WTC11 (cell line): Measurements from ENCODE around the gene ING5. TPM values are rescaled to one million over a fixed set of nuclear protein-coding genes. Genes with fewer than 3 reads are reported as not detected.

Experiments used
- CBFB ChIP-seq: sonication (generic); formaldehyde crosslinking; IDR thresholded peaks from 2 replicates; pipeline ENCODE4 v1.8.1; 2022; ENCODE audit warnings: mild to moderate bottlenecking, low read depth, missing genetic modification reagents
- CTCF ChIP-seq: fragments of 200-600 bp; IDR thresholded peaks from 2 replicates; pipeline ENCODE4 v1.8.0; 2022; ENCODE audit warnings: antibody characterized with exemption
- ETV6 ChIP-seq: sonication (generic); formaldehyde crosslinking; IDR thresholded peaks from 2 replicates; pipeline ENCODE4 v1.8.1; 2022; ENCODE audit warnings: mild to moderate bottlenecking, missing genetic modification reagents
- FOXJ3 ChIP-seq: sonication (generic); formaldehyde crosslinking; IDR thresholded peaks from 2 replicates; pipeline ENCODE4 v1.9.0; 2021; ENCODE audit warnings: missing genetic modification reagents, mild to moderate bottlenecking, borderline replicate concordance
- FOXK1 ChIP-seq: sonication (generic); formaldehyde crosslinking; IDR thresholded peaks from 2 replicates; pipeline ENCODE4 v1.8.0; 2022; ENCODE audit warnings: mild to moderate bottlenecking, moderate library complexity, missing genetic modification reagents
- IRF2 ChIP-seq: sonication (generic); formaldehyde crosslinking; IDR thresholded peaks from 2 replicates; pipeline ENCODE4 v1.8.0; 2022; ENCODE audit warnings: low read depth, missing genetic modification reagents, borderline replicate concordance
- JUN ChIP-seq: sonication (generic); formaldehyde crosslinking; IDR thresholded peaks from 2 replicates; pipeline ENCODE4 v1.8.0; 2023; ENCODE audit warnings: mild to moderate bottlenecking, missing genetic modification reagents
- MYBL2 ChIP-seq: sonication (generic); formaldehyde crosslinking; IDR thresholded peaks from 2 replicates; pipeline ENCODE4 v1.8.1; 2023; ENCODE audit warnings: mild to moderate bottlenecking, moderate library complexity, missing genetic modification reagents
- SMAD3 ChIP-seq: sonication (generic); formaldehyde crosslinking; IDR thresholded peaks from 2 replicates; pipeline ENCODE4 v1.8.0; 2022; ENCODE audit warnings: missing genetic modification reagents, mild to moderate bottlenecking, borderline replicate concordance
- SMAD4 ChIP-seq: sonication (generic); formaldehyde crosslinking; IDR thresholded peaks from 2 replicates; pipeline ENCODE4 v1.8.0; 2022; ENCODE audit warnings: mild to moderate bottlenecking, missing genetic modification reagents
- TEAD4 ChIP-seq: sonication (generic); formaldehyde crosslinking; IDR thresholded peaks from 2 replicates; pipeline ENCODE4 v1.8.0; 2022; ENCODE audit warnings: mild to moderate bottlenecking, missing genetic modification reagents
- ZBTB21 ChIP-seq: sonication (generic); formaldehyde crosslinking; IDR thresholded peaks from 2 replicates; pipeline ENCODE4 v1.8.1; 2023; ENCODE audit warnings: mild to moderate bottlenecking, missing genetic modification reagents, borderline replicate concordance
- ZNF121 ChIP-seq: sonication (generic); formaldehyde crosslinking; IDR thresholded peaks from 2 replicates; pipeline ENCODE4 v1.8.0; 2023; ENCODE audit warnings: missing genetic modification reagents
- ZNF416 ChIP-seq: fragments of 250-450 bp; sonication (Bioruptor Pico); IDR thresholded peaks from 2 replicates; pipeline ENCODE4 v1.9.0; 2021; ENCODE audit warnings: mild to moderate bottlenecking, inconsistent platforms
- ZSCAN18 ChIP-seq: fragments of 250-450 bp; sonication (Bioruptor Pico); IDR thresholded peaks from 2 replicates; pipeline ENCODE4 v2.1.2; 2022; ENCODE audit warnings: mild to moderate bottlenecking, moderate library complexity
- total RNA-seq: library from RNA; stranded (reverse); gene quantifications from 3 replicates; pipeline ENCODE4 v1.2.3, GENCODE V29; 2021
- TF ChIP-seq, protein P1 (sequence below): sonication (generic); formaldehyde crosslinking; IDR thresholded peaks from 2 replicates; pipeline ENCODE4 v1.8.0; 2022; ENCODE audit warnings: mild to moderate bottlenecking, missing genetic modification reagents
- TF ChIP-seq, protein P2 (sequence below): sonication (generic); formaldehyde crosslinking; IDR thresholded peaks from 2 replicates; pipeline ENCODE4 v1.8.1; 2023; ENCODE audit warnings: mild to moderate bottlenecking, missing genetic modification reagents, moderate library complexity
- TF ChIP-seq, protein P3 (sequence below): sonication (generic); formaldehyde crosslinking; IDR thresholded peaks from 2 replicates; pipeline ENCODE4 v1.8.1; 2023; ENCODE audit warnings: mild to moderate bottlenecking, missing genetic modification reagents
- TF ChIP-seq, protein P4 (sequence below): sonication (generic); formaldehyde crosslinking; IDR thresholded peaks from 2 replicates; pipeline ENCODE4 v1.8.1; 2022; ENCODE audit warnings: low read depth, mild to moderate bottlenecking, moderate library complexity, missing genetic modification reagents, borderline replicate concordance
- TF ChIP-seq, protein P5 (sequence below): sonication (generic); formaldehyde crosslinking; IDR thresholded peaks from 2 replicates; pipeline ENCODE4 v1.8.1; 2023; ENCODE audit warnings: mild to moderate bottlenecking, missing genetic modification reagents, borderline replicate concordance
- TF ChIP-seq, protein P6 (sequence below): sonication (generic); formaldehyde crosslinking; IDR thresholded peaks from 2 replicates; pipeline ENCODE4 v1.8.1; 2022; ENCODE audit warnings: mild to moderate bottlenecking, missing genetic modification reagents, moderate library complexity, borderline replicate concordance
- TF ChIP-seq, protein P7 (sequence below): fragments of 250-450 bp; sonication (Bioruptor Pico); IDR thresholded peaks from 2 replicates; pipeline ENCODE4 v1.9.0; 2021; ENCODE audit warnings: moderate library complexity, mild to moderate bottlenecking, inconsistent platforms, borderline replicate concordance

Gene ING5
- total RNA-seq, 1 experiment from 2014 or later: 43.1 TPM

DNA sequence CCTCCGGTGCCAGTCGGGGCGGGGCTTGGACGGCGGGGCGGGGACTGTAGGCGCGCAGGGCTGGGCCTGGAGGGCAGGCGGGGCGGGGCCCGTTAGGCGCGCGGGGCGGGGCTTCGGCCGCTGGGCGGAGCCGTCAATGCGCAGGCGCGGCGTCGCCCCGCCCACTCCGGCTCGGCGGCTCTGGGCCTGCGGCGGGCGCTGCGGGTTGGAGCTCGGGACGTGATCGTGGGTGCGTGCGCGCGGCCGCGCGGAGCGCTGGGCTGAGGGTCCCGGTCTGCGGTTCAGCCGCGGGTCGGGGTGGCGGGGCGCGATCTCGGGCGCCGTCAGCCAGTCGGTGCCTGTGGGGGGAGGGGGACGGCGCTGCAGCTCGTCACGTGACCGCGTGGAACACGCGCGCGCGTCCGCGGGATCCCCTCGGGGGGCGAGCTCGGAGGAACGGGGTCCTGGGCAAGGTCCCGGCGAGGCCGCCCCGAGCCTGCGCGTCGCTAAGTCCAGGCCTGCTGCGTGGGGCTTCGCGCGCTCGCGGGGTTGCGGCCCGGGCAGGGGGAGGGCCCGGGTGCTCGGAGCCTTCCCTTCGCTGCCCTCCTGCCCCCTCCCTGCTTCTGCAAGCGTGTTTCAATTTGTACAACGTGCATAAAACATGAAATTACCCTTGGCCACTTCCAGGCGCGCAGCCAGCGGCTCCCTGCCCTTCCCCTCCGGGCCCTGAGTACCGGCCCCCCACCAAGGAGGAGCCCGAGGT is 32.8 kb downstream of the ING5 start, which contains the start of gene D2HGDH (continued):
- TF ChIP-seq ETV6: no peak
- TF ChIP-seq, protein P1, sequence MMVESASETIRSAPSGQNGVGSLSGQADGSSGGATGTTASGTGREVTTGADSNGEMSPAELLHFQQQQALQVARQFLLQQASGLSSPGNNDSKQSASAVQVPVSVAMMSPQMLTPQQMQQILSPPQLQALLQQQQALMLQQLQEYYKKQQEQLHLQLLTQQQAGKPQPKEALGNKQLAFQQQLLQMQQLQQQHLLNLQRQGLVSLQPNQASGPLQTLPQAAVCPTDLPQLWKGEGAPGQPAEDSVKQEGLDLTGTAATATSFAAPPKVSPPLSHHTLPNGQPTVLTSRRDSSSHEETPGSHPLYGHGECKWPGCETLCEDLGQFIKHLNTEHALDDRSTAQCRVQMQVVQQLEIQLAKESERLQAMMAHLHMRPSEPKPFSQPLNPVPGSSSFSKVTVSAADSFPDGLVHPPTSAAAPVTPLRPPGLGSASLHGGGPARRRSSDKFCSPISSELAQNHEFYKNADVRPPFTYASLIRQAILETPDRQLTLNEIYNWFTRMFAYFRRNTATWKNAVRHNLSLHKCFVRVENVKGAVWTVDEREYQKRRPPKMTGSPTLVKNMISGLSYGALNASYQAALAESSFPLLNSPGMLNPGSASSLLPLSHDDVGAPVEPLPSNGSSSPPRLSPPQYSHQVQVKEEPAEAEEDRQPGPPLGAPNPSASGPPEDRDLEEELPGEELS (CRISPR knock-in tag): 0 out of 2 replicates have a peak, but pooled peaks have one; percentile 59
- TF ChIP-seq, protein P2, sequence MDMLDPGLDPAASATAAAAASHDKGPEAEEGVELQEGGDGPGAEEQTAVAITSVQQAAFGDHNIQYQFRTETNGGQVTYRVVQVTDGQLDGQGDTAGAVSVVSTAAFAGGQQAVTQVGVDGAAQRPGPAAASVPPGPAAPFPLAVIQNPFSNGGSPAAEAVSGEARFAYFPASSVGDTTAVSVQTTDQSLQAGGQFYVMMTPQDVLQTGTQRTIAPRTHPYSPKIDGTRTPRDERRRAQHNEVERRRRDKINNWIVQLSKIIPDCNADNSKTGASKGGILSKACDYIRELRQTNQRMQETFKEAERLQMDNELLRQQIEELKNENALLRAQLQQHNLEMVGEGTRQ (CRISPR knock-in tag): peak; percentile 96
- TF ChIP-seq CTCF: no peak
- 0 out of 2 replicates have a peak, but pooled peaks have one; percentile 10 for TF ChIP-seq ZNF121 (CRISPR knock-in tag)
- TF ChIP-seq ZBTB21: 0 out of 2 replicates have a peak, but pooled peaks have one; percentile 50
- TF ChIP-seq SMAD3 (CRISPR knock-in tag): no peak
- no peak for TF ChIP-seq FOXJ3 (CRISPR knock-in tag)
- no peak for TF ChIP-seq TEAD4 (CRISPR knock-in tag)
- no peak for TF ChIP-seq JUN
- TF ChIP-seq, protein P3, sequence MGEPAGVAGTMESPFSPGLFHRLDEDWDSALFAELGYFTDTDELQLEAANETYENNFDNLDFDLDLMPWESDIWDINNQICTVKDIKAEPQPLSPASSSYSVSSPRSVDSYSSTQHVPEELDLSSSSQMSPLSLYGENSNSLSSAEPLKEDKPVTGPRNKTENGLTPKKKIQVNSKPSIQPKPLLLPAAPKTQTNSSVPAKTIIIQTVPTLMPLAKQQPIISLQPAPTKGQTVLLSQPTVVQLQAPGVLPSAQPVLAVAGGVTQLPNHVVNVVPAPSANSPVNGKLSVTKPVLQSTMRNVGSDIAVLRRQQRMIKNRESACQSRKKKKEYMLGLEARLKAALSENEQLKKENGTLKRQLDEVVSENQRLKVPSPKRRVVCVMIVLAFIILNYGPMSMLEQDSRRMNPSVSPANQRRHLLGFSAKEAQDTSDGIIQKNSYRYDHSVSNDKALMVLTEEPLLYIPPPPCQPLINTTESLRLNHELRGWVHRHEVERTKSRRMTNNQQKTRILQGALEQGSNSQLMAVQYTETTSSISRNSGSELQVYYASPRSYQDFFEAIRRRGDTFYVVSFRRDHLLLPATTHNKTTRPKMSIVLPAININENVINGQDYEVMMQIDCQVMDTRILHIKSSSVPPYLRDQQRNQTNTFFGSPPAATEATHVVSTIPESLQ (CRISPR knock-in tag): no peak
- no peak; the same call in 1 of the 2 replicates for TF ChIP-seq SMAD4 (CRISPR knock-in tag)
- peak; percentile 38; the same call in 1 of the 2 replicates for TF ChIP-seq MYBL2
- TF ChIP-seq CBFB (CRISPR knock-in tag): peak; percentile 74; the same call in 1 of the 2 replicates
- TF ChIP-seq ZNF416 (CRISPR knock-in tag): no peak
- TF ChIP-seq, protein P4, sequence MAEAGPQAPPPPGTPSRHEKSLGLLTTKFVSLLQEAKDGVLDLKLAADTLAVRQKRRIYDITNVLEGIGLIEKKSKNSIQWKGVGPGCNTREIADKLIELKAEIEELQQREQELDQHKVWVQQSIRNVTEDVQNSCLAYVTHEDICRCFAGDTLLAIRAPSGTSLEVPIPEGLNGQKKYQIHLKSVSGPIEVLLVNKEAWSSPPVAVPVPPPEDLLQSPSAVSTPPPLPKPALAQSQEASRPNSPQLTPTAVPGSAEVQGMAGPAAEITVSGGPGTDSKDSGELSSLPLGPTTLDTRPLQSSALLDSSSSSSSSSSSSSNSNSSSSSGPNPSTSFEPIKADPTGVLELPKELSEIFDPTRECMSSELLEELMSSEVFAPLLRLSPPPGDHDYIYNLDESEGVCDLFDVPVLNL (CRISPR knock-in tag): no peak
- TF ChIP-seq, protein P5, sequence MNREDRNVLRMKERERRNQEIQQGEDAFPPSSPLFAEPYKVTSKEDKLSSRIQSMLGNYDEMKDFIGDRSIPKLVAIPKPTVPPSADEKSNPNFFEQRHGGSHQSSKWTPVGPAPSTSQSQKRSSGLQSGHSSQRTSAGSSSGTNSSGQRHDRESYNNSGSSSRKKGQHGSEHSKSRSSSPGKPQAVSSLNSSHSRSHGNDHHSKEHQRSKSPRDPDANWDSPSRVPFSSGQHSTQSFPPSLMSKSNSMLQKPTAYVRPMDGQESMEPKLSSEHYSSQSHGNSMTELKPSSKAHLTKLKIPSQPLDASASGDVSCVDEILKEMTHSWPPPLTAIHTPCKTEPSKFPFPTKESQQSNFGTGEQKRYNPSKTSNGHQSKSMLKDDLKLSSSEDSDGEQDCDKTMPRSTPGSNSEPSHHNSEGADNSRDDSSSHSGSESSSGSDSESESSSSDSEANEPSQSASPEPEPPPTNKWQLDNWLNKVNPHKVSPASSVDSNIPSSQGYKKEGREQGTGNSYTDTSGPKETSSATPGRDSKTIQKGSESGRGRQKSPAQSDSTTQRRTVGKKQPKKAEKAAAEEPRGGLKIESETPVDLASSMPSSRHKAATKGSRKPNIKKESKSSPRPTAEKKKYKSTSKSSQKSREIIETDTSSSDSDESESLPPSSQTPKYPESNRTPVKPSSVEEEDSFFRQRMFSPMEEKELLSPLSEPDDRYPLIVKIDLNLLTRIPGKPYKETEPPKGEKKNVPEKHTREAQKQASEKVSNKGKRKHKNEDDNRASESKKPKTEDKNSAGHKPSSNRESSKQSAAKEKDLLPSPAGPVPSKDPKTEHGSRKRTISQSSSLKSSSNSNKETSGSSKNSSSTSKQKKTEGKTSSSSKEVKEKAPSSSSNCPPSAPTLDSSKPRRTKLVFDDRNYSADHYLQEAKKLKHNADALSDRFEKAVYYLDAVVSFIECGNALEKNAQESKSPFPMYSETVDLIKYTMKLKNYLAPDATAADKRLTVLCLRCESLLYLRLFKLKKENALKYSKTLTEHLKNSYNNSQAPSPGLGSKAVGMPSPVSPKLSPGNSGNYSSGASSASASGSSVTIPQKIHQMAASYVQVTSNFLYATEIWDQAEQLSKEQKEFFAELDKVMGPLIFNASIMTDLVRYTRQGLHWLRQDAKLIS (CRISPR knock-in tag): no peak
- TF ChIP-seq, protein P6, sequence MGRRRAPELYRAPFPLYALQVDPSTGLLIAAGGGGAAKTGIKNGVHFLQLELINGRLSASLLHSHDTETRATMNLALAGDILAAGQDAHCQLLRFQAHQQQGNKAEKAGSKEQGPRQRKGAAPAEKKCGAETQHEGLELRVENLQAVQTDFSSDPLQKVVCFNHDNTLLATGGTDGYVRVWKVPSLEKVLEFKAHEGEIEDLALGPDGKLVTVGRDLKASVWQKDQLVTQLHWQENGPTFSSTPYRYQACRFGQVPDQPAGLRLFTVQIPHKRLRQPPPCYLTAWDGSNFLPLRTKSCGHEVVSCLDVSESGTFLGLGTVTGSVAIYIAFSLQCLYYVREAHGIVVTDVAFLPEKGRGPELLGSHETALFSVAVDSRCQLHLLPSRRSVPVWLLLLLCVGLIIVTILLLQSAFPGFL (CRISPR knock-in tag): 0 out of 2 replicates have a peak, but pooled peaks have one; percentile 65
- TF ChIP-seq, protein P7, sequence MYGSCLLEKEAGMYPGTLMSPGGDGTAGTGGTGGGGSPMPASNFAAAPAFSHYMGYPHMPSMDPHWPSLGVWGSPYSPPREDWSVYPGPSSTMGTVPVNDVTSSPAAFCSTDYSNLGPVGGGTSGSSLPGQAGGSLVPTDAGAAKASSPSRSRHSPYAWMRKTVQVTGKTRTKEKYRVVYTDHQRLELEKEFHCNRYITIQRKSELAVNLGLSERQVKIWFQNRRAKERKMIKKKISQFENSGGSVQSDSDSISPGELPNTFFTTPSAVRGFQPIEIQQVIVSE (CRISPR knock-in tag): no peak
- TF ChIP-seq ZSCAN18 (CRISPR knock-in tag): 0 out of 2 replicates have a peak, but pooled peaks have one; percentile 34
- TF ChIP-seq FOXK1: no peak
- no peak for TF ChIP-seq IRF2 (CRISPR knock-in tag)
